Lung (tissue), 12 donors: ENCODE measurements around the gene CAPN13. TPM values are rescaled to one million over a fixed set of nuclear protein-coding genes. Genes with fewer than 3 reads are reported as not detected.

ENCODE experiments used
- ATAC-seq: fragments of 200-7000 bp; cut with Tn5 transposase; one replicate; pipeline ENCODE4 v1.9.1; 2020; ENCODE audit warnings: moderate number of reproducible peaks; ENCODE audit not compliant: insufficient read depth, low FRiP score
- DNase-seq, 3 donors: peaks; one replicate each; pipeline ENCODE4 v3.0.0-alpha.2; 2013 to 2017
- H3K27ac ChIP-seq, 2 donors: one replicate each; pipeline ENCODE4 v1.5.1; 2013; ENCODE audit warnings: mild to moderate bottlenecking in 2 of 2, moderate library complexity in 2 of 2, control low read depth in 1 of 2, inconsistent platforms in 1 of 2, low read depth in 1 of 2, low read length in 1 of 2
- H3K27me3 ChIP-seq, 3 donors: one replicate each; pipeline ENCODE4 v1.5.1; 2013; ENCODE audit warnings: low read length in 2 of 3; ENCODE audit not compliant: control insufficient read depth in 3 of 3, insufficient read depth in 3 of 3
- H3K36me3 ChIP-seq, 4 donors: one replicate each; pipeline ENCODE4 v1.5.1; 2013; ENCODE audit warnings: low read length in 4 of 4, mild to moderate bottlenecking in 1 of 4, moderate library complexity in 1 of 4; ENCODE audit not compliant: control insufficient read depth in 4 of 4, insufficient read depth in 4 of 4
- H3K4me1 ChIP-seq, 5 donors: one replicate each; pipeline ENCODE4 v1.5.1; 2013; ENCODE audit warnings: low read length in 5 of 5, mild to moderate bottlenecking in 2 of 5, moderate library complexity in 1 of 5; ENCODE audit not compliant: control insufficient read depth in 5 of 5, insufficient read depth in 5 of 5
- H3K4me3 ChIP-seq: one replicate; pipeline ENCODE4 v1.5.1; 2013; ENCODE audit warnings: mild to moderate bottlenecking, control low read depth, moderate library complexity
- H3K9ac ChIP-seq, 2 donors: one replicate each; pipeline ENCODE4 v1.5.1; 2013; ENCODE audit warnings: low read length in 2 of 2, control low read depth in 1 of 2; ENCODE audit not compliant: insufficient read depth in 1 of 2
- H3K9me3 ChIP-seq, 4 donors: one replicate each; pipeline ENCODE4 v1.5.1; 2013; ENCODE audit warnings: low read length in 3 of 4, mild to moderate bottlenecking in 1 of 4, moderate library complexity in 1 of 4; ENCODE audit not compliant: control insufficient read depth in 4 of 4, insufficient read depth in 3 of 4
- CTCF ChIP-seq: IDR thresholded peaks from 2 replicates; pipeline ENCODE4 v1.5.1; 2012; ENCODE audit warnings: mild to moderate bottlenecking; ENCODE audit errors: control extremely low read depth, extremely low read depth
- WGBS, 2 donors: extraction: QIAGEN DNeasy Blood & Tissue Kit; methylation state at CpG; one replicate each; pipeline ENCODE4 v1.1.7; 2013; 5-methylcytosine and 5-hydroxymethylcytosine counted together
- polyA plus RNA-seq, 2 donors: library from polyadenylated mRNA; stranded (reverse); fragments of 200-250 nt; gene quantifications; one replicate each; pipeline ENCODE4 v1.2.1, GENCODE V29; 2013
- total RNA-seq, 2 donors: library from RNA; depleted of rRNA in 1 of 2; stranded (reverse); fragments of >200 nt in 1 of 2; gene quantifications; one replicate each; pipeline ENCODE4 v1.2.1, GENCODE V29; 2014 to 2021
- donor health status: control.
- donor health status: control.
- donor health status: Bipolar disorder and iron deficiency.
- donor health status: healthy.
- donor health status: DM: yes; HTN: yes; CAD: no.

Gene CAPN13
- total and polyA plus RNA-seq, 4 donors = 6.6 to 31.6 (median 8.2) TPM

- DNase-seq (no peak), ATAC-seq (no peak)
- no peaks in the 10 kb centered on the region for H3K36me3 ChIP-seq
- H3K27me3 ChIP-seq = no peaks in the 10 kb centered on the region
- peaks cover 0 to 2% (median 0%) of the 10 kb centered on the region in 4 donors for H3K9me3 ChIP-seq
- no peak for TF ChIP-seq CTCF
- no peak overlapping the region for H3K27ac ChIP-seq
- H3K4me1 ChIP-seq = peaks cover 0 to 14% (median 6%) of the 10 kb centered on the region in 5 donors
- no peak overlapping the region for H3K9ac ChIP-seq
- no peak overlapping the region for H3K4me3 ChIP-seq
- 70 to 93% methylated on average over 3 of the region's 3 CpGs for WGBS, 2 donors
Measured at GRCh38 chr2:30684996-30685395, 122.2 kb downstream of the CAPN13 start.

- H3K4me1 ChIP-seq = peaks cover 0 to 13% (median 6%) of the 10 kb centered on the region in 5 donors
- no peaks in the 10 kb centered on the region for H3K36me3 ChIP-seq
- H3K4me3 ChIP-seq = no peak overlapping the region
- H3K27me3 ChIP-seq = no peaks in the 10 kb centered on the region
- WGBS, 2 donors = 74 to 82% methylated on average over 5 of the region's 5 CpGs
- H3K9me3 ChIP-seq = peaks cover 0 to 2% (median 0%) of the 10 kb centered on the region in 4 donors
- H3K27ac ChIP-seq = no peak overlapping the region
- no peak for TF ChIP-seq CTCF
- DNase-seq (peak in 2 of 3 donors; percentile 73 to 83), ATAC-seq (no peak)
- no peak overlapping the region for H3K9ac ChIP-seq
Measured at GRCh38 chr2:30684516-30684915, 122.7 kb downstream of the CAPN13 start.

- Histone ChIP-seq H3K9ac (no peak overlapping the region), H3K9me3 (peaks cover 0 to 2% (median 0%) of the 10 kb centered on the region in 4 donors), H3K27me3 (no peaks in the 10 kb centered on the region), H3K36me3 (no peaks in the 10 kb centered on the region), H3K4me3 (no peak overlapping the region), H3K27ac (no peak overlapping the region), H3K4me1 (peaks cover 0 to 10% (median 2%) of the 10 kb centered on the region in 5 donors)
- TF ChIP-seq CTCF = no peak
- no peak for ATAC-seq
- DNase-seq = no peak
- WGBS, 2 donors = 91 to 97% methylated on average over 8 of the region's 8 CpGs
Measured at GRCh38 chr2:30684026-30684425, 123.2 kb downstream of the CAPN13 start.

- DNase-seq (no peak), ATAC-seq (no peak)
- H3K4me3 ChIP-seq = no peak overlapping the region
- no peaks in the 10 kb centered on the region for H3K27me3 ChIP-seq
- no peak for TF ChIP-seq CTCF
- H3K9ac ChIP-seq = no peak overlapping the region
- H3K9me3 ChIP-seq = peaks cover 0 to 2% (median 0%) of the 10 kb centered on the region in 4 donors
- H3K4me1 ChIP-seq = peaks cover 0 to 4% (median 2%) of the 10 kb centered on the region in 5 donors
- H3K27ac ChIP-seq = no peak overlapping the region
- 86 to 93% methylated on average over 8 of the region's 8 CpGs for WGBS, 2 donors
- H3K36me3 ChIP-seq = no peaks in the 10 kb centered on the region
Measured at GRCh38 chr2:30683236-30683956, 123.8 kb downstream of the CAPN13 start.
